Measurements from ENCODE around the gene USP46. TPM values are rescaled to one million over a fixed set of nuclear protein-coding genes. Genes with fewer than 3 reads are reported as not detected.

The USP46 gene
- total RNA-seq, 1 donor = 5.7 TPM

- DNase-seq (ENCODE audit: low read depth in 2 of 3, low spot score in 2 of 3) = no peak
Observed at GRCh38 chr4:52657618-52658501, 1.2 kb downstream of the USP46 start.

- no peak for DNase-seq (ENCODE audit: low read depth in 2 of 3, low spot score in 2 of 3)
Observed at GRCh38 chr4:52657292-52657617, 1.8 kb downstream of the USP46 start.

GRCh38 chr4:52655506-52655905 is 3.6 kb downstream of the USP46 start:
- DNase-seq (ENCODE audit: low read depth in 2 of 3, low spot score in 2 of 3) = no peak

GRCh38 chr4:52651996-52652672 is 7.0 kb downstream of the USP46 start:
- DNase-seq (ENCODE audit: low read depth in 2 of 3, low spot score in 2 of 3) = no peak

- no peak for DNase-seq (ENCODE audit: low read depth in 2 of 3, low spot score in 2 of 3)
Observed at GRCh38 chr4:52648836-52649235, 10.3 kb downstream of the USP46 start.

- DNase-seq (ENCODE audit: low read depth in 2 of 3, low spot score in 2 of 3) = no peak
Observed at GRCh38 chr4:52646741-52647140, 12.4 kb downstream of the USP46 start.

- no peak for DNase-seq (ENCODE audit: low read depth in 2 of 3, low spot score in 2 of 3)
Observed at GRCh38 chr4:52646096-52646495, 13.0 kb downstream of the USP46 start.

GRCh38 chr4:52645300-52645699 is 13.8 kb downstream of the USP46 start:
- peak in 1 of 3 donors; percentile 50 for DNase-seq (ENCODE audit: low read depth in 2 of 3, low spot score in 2 of 3)

GRCh38 chr4:52643785-52644244 is 15.3 kb downstream of the USP46 start:
- no peak for DNase-seq (ENCODE audit: low read depth in 2 of 3, low spot score in 2 of 3)

- no peak for DNase-seq (ENCODE audit: low read depth in 2 of 3, low spot score in 2 of 3)
Observed at GRCh38 chr4:52643190-52643589, 15.9 kb downstream of the USP46 start.

GRCh38 chr4:52641854-52642563 is 17.1 kb downstream of the USP46 start:
- no peak for DNase-seq (ENCODE audit: low read depth in 2 of 3, low spot score in 2 of 3)

GRCh38 chr4:52640808-52641565 is 18.1 kb downstream of the USP46 start:
- no peak for DNase-seq (ENCODE audit: low read depth in 2 of 3, low spot score in 2 of 3)

- peak in 2 of 3 donors; percentile 15 to 69 for DNase-seq (ENCODE audit: low read depth in 2 of 3, low spot score in 2 of 3)
Observed at GRCh38 chr4:52638717-52639116, 20.4 kb downstream of the USP46 start.

GRCh38 chr4:52637116-52637515 is 22.0 kb downstream of the USP46 start:
- DNase-seq (ENCODE audit: low read depth in 2 of 3, low spot score in 2 of 3) = no peak

- no peak for DNase-seq (ENCODE audit: low read depth in 2 of 3, low spot score in 2 of 3)
Observed at GRCh38 chr4:52635560-52635959, 23.5 kb downstream of the USP46 start.

GRCh38 chr4:52635130-52635529 is 24.0 kb downstream of the USP46 start:
- DNase-seq (ENCODE audit: low read depth in 2 of 3, low spot score in 2 of 3) = no peak

GRCh38 chr4:52633846-52634245 is 25.3 kb downstream of the USP46 start:
- DNase-seq (ENCODE audit: low read depth in 2 of 3, low spot score in 2 of 3) = no peak

GRCh38 chr4:52628974-52629373 is 30.1 kb downstream of the USP46 start:
- no peak for DNase-seq (ENCODE audit: low read depth in 2 of 3, low spot score in 2 of 3)

- DNase-seq (ENCODE audit: low read depth in 2 of 3, low spot score in 2 of 3) = no peak
Observed at GRCh38 chr4:52628543-52628942, 30.6 kb downstream of the USP46 start.

- no peak for DNase-seq (ENCODE audit: low read depth in 2 of 3, low spot score in 2 of 3)
Observed at GRCh38 chr4:52627876-52628275, 31.2 kb downstream of the USP46 start.

- DNase-seq (ENCODE audit: low read depth in 2 of 3, low spot score in 2 of 3) = no peak
Observed at GRCh38 chr4:52625216-52625615, 33.9 kb downstream of the USP46 start.
